HG03520 (cell line): Measurements from ENCODE around the gene HILPDA.

ENCODE experiments used
- ATAC-seq: cut with Tn5 transposase; IDR thresholded peaks from one replicate; pipeline ENCODE4 v1.9.1; 2021; ENCODE audit warnings: mild to moderate bottlenecking, moderate library complexity; ENCODE audit not compliant: unreplicated experiment

Gene HILPDA, protein sequence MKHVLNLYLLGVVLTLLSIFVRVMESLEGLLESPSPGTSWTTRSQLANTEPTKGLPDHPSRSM

DNA sequence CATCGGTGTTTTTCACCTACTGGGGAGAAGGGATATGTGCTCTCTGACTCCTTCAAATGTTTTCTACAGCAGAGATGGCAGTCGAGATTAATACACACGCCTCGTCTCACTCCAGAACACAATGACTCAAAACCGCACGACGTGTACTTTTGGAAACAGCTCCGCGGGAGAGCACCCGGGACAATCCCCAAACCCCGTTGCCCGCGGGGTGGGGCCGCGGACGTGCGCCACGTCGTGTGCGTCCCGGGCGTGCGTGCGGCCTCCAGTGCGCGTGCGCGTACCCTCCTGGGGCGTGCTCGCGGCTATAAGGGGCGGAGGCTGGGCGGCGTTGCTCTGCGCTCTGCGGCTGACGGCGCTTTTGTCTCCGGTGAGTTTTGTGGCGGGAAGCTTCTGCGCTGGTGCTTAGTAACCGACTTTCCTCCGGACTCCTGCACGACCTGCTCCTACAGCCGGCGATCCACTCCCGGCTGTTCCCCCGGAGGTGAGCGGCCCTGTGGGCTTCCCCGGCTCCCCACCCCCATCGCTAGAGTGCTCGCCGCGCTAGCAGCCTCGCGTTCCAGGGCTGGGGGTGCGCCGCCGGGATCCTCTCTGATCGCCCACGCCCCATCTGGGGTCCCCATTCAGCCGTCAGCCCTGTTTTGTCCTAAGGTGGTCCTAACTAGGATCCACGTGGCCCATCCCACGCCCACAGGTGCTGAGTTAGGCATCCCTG lies at the start of gene HILPDA:
Gene HILPDA (plus strand): TSS at position 336 of the 712 bp plus-strand sequence. CDS start 1,391 bp downstream, outside the sequence.
- peak; percentile 79 for ATAC-seq

DNA sequence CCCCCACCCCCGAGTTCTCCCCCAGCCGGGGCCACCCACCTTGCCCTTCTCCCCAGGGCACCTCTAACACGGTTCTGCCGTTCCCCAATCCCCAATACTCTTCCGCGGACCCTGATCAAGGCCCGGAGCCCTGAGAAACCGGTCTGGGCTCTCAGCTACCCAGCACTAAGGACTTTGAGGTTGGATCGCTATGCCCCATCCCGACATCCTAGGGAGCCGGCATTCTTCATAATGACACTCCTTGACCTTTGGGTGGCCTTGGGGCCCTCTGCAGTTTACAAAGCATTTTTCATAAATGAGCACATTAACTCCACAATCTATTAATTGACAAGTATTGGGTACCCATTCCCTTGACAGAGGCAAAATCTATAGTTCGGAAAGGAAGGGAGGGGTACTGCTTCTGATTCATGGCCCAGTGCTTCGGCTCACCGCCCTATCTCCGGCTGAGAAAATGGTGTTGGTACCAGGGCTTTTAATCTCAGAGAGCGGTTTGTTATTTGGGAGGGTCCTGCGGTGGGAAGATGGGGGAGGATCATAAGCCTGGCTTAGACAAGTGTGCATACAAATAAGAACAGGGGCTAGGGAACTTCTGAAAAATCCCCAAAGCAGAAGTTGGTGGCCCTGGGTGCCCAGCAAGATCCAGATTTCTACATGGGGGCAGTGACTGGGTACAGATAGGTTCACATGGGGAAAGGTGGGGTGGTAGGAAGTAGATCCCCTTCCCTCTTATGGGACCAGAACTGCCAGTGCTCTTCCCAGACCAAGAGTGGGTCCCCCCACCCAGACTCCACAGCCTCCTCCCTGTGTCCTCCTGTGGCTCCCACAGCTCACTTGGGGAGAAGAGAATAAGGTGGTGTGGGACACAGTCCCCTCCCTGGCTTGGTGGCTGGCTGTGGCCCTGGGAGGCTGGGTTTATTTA lies 49.1 kb upstream of the HILPDA start:
- ATAC-seq: no peak

GRCh38 chr7:128407233-128407589 lies 48.5 kb upstream of the HILPDA start:
- ATAC-seq: no peak

GRCh38 chr7:128407751-128408708 lies 47.6 kb upstream of the HILPDA start:
- ATAC-seq: no peak

GRCh38 chr7:128408709-128409595 lies 46.7 kb upstream of the HILPDA start:
- no peak for ATAC-seq

GRCh38 chr7:128409596-128410450 lies 45.9 kb upstream of the HILPDA start, which contains the start of gene IMPDH1:
TSS of gene IMPDH1 (minus strand) at chr7:128409982. CDS start at chr7:128409901, 81 bp downstream.
- peak; percentile 65 for ATAC-seq

DNA sequence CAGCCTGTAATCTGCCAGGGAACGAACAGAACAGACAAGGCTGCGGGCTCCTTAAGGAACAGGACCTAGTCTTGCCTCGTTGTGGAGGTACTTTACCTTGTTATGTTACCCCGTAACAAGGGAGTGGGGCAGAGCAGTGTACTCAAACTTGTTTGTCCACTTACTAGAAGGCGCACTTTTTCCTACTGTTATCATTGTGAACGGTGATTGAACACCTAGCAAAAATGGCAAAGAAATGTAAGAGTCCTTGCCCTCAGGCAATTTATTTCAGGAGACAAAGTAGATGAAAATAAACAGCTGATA lies 45.3 kb upstream of the HILPDA start:
- peak; percentile 8 for ATAC-seq

DNA sequence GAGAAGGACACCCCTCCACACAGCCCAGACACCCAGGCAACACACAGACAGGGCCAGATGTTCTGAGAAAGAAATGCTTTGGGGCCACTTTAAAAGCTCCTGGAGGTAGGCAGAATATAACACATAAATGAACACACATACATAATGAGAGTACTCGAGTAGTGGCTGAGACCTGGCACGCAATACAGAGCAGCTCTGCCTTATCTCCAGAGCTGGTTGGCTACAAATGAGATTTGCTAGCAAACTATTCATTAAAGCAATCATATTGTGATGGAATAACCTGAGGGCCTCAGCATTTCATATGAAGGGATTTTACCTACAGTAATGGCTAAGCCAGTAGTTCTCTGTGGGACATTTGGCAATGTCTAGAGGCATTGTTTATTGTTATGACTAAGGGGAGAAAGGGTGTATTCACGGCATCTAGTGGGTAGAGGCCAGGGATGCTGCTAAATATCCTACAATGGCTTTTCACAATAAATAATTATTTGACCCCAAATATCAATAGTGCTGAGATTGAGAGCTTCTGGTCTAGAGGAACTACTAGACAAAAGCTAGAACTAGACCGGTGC lies 40.4 kb upstream of the HILPDA start:
- no peak for ATAC-seq

GRCh38 chr7:128417071-128417470 lies 38.6 kb upstream of the HILPDA start:
- ATAC-seq: no peak

GRCh38 chr7:128419257-128419656 lies 36.4 kb upstream of the HILPDA start:
- no peak for ATAC-seq

DNA sequence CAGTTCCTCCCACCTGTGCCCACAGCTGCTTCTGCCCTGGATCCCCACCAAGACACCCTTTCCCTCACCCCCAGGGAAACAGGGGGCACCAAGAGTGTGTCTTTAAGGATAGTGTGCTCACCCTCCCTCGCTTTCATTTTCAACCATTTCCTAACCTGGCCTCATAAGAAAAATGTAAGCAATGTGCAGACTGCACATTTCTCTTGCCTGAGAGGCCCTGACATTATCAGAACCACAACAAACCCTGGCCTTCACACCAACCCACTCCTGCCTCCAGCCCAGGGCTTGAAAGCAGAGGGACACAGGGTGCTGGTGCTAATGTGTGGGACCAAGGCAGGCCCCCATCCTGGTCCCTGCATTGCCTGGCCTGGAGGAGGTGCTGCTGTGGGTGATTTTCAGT lies 34.9 kb upstream of the HILPDA start:
- no peak for ATAC-seq

DNA sequence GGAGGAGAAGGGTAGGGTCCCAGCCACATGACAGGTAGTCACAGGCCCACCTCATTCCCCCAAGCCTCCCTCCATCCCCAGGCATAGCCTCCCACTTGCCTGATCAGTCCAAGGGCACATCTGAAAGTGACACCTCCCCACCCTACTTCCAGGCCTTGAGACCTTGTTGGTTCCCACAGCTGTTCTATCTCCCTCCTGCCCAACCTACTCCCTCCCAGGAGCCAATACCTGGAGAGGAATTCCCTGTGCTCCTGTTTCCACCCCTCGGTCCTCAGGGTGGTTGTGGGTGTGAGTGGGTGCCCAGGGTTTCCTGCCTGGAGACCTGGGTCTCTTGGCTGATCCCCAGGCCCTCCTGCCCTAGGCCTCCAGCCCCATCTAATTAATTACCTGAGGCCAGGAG lies 34.3 kb upstream of the HILPDA start:
- ATAC-seq: no peak

GRCh38 chr7:128422037-128422436 lies 33.6 kb upstream of the HILPDA start:
- no peak for ATAC-seq

DNA sequence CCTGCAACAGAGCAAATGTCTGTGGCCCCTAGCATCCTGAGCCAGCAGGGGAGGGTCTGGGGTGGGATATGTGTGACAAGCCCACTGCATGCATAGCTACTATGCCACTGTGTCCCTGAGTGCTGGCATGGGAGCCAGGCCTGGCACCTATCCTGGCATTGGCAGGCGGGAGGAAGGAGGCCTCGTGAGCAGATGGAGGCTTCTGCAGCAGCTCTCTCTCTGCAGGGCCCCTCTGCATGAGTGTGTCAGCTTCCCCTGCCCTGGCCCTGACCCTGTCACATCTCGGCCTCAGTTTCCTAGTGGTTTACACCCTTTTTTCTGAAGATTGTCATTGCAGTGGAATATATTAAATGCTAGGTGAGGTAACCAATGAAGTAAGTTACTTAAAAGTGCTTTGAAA lies 32.8 kb upstream of the HILPDA start:
- ATAC-seq: no peak

DNA sequence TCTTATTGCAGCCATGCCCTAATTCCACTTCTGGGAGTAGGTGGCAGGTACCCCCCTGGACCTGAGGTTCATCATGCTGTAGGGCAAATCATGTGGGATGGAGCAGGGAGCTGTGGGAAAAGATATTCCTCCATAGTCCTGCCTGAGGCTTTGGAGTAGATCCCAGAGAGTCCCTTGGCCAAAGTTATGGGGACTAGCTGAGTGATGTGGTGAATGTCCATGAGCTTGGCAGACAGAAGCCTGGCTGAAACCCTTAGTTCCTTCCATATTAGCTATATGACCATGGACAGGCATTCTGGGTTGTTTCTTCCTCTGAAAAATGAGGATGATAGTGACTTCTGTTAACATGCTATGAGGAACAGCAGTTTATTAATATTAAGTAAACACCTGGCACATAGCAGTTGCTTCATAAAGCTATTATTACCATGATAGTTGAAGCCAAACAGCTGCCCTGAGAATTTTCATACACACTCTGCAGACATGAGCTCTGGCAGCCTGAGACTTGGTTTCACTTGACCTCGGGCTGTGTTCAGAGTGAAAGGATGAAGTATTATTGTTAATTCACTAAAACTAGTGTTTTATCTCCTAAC lies 30.9 kb upstream of the HILPDA start:
- ATAC-seq: no peak

DNA sequence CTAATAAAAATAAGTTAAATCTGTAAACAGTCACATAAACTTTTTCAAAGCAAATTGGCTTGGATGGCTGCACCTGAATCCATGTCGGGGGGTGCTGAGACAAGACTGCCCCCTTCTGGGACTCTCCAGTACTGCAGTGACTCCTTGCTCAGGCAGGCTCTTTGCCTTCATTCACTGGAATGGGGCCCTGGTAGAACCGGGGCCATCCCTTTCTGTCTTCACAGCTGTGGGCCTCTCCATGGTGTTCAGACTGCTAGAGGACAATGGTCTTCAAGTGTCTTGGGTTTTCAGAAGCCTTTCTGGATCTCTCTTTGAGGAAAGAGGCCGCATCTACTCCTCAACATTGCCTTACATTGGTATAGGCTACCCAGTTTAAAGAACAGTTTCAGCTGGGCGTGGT lies 29.8 kb upstream of the HILPDA start:
- ATAC-seq: no peak

DNA sequence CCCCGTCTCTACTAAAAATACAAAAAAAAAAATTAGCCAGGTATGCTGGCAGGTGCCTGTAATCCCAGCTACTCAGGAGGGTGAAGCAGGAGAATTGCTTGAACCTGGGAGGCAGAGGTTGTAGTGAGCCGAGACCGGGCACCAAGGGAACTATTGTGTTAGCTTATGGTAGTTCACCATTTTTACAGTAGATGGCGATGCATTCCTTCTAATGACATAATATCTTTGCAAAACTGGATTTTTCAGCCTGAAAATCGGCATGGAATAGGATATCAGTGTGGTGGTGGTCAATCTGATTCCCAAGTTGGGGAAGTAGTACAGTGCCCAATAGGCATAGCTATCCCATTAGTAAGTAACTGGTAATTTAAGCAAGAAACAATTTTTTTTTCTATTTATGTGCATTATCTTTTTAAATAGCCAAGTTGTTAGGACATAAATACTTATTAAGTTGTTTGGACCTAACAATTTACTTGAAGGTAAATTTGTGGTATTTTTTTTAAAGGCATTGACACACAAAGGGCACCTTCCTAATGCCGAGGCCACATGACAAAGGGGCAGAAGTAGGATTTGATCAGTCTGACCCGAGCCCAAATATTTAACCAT lies 28.3 kb upstream of the HILPDA start:
- ATAC-seq: no peak

- no peak for ATAC-seq
Measured at GRCh38 chr7:128430207-128430606, 25.5 kb upstream of the HILPDA start.
